Esophagus squamous epithelium (tissue), 5 donors: ENCODE results near the gene LTB4R2. TPM values are rescaled to one million over a fixed set of nuclear protein-coding genes. Genes with fewer than 3 reads are reported as not detected.

Experiments
- DNase-seq: peaks from one replicate; lab custom pipeline; 2025; lab: John Stamatoyannopoulos, UW
- H3K27ac ChIP-seq, 4 donors: fragments of 200-600 bp; sonication (generic); one replicate each; pipeline ENCODE4 v1.5.1; 2016 to 2019; ENCODE audit warnings: mild to moderate bottlenecking in 1 of 4
- H3K27me3 ChIP-seq, 4 donors: fragments of 200-600 bp; sonication (generic); 1 replicate in 3 of 4; 2 replicates in 1 of 4; pipeline versions ENCODE4 v1.5.1 to v1.6.0; 2017 to 2021; ENCODE audit warnings: antibody characterized with exemption in 1 of 4
- H3K36me3 ChIP-seq, 3 donors: fragments of 200-600 bp; sonication (generic); one replicate each; pipeline ENCODE4 v1.5.1; 2016 to 2019
- H3K4me1 ChIP-seq, 3 donors: fragments of 200-600 bp; sonication (generic); one replicate each; pipeline ENCODE4 v1.5.1; 2017 to 2019
- H3K4me3 ChIP-seq, 4 donors: fragments of 200-600 bp; sonication (generic); 1 replicate in 3 of 4; 2 replicates in 1 of 4; pipeline ENCODE4 v1.5.1; 2016 to 2019; ENCODE audit warnings: mild to moderate bottlenecking in 2 of 4, moderate library complexity in 1 of 4
- H3K9me3 ChIP-seq, 3 donors: fragments of 200-600 bp; sonication (generic); one replicate each; pipeline ENCODE4 v1.5.1; 2016 to 2019
- CTCF ChIP-seq, 6 experiments: fragments of 450-650 bp in 4 of 6; fragments of 200-600 bp in 2 of 6; sonication (generic) in 2 of 6; IDR thresholded peaks; one replicate each; pipeline ENCODE4 v1.5.1; 2016 to 2019; ENCODE audit warnings: antibody characterized with exemption in 6 of 6, mild to moderate bottlenecking in 4 of 6, moderate library complexity in 4 of 6
- POLR2A ChIP-seq, 4 donors: fragments of 450-650 bp; IDR thresholded peaks; one replicate each; pipeline ENCODE4 v1.6.1; 2017; ENCODE audit warnings: antibody characterized with exemption in 4 of 4, mild to moderate bottlenecking in 4 of 4, moderate library complexity in 3 of 4
- WGBS, 2 donors: methylation state at CpG; one replicate each; pipeline ENCODE4 v1.1.5; 2018; 5-methylcytosine and 5-hydroxymethylcytosine counted together
- intact Hi-C: fragments of 100-400 bp; cut with DNase I; formaldehyde crosslinking; loops from one replicate; pipeline ENCODE4 v1.15.0; 2022
- total RNA-seq, 4 donors: library from RNA; depleted of rRNA; stranded (reverse); fragments of >200 nt; gene quantifications; one replicate each; pipeline ENCODE4 v1.1.0, GENCODE V29; 2016
- donor health status: DM: yes; HTN: yes; CAD: no.

LTB4R2 gene
- total RNA-seq, 4 donors from 2014 or later: 66.0 to 169 (median 123) TPM

DNA sequence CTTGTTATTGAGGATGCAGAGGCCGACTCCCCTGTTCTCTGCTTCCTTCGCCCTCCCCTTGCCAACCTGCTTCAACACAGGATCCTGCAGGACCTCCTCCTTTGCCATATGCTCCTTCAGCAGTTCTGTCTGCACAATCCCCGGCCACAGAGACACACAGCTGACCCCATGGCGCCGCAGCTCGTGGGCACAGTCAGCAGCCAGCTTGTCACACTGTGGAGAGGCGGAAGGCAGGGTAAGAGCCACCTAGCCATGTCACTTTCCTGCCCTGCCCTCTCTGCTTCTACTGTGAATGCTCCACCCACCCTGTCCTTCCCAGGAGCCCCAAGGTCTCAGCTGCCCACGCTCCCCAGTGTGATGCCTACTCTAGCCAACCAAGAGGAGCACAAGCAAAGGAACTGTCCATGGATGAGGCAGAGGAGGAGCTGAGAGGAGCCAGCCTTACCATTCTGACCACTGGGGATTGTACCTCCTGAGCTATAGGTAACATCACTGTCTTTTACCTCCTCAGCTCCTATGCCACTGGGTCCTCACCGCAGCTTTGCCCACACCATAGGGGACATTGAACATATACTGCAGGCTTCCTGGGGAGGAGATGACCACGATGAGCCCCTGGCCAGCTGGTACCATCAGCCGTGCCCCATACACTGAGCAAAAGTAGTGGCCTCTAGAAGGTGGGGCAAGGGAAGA is 17.7 kb upstream of the LTB4R2 start:
- no peak for TF ChIP-seq POLR2A (IDR thresholded peaks at IDR 0.05)
- TF ChIP-seq CTCF (IDR thresholded peaks at IDR 0.05): no peak
- H3K36me3 ChIP-seq: peaks cover 24 to 87% (median 27%) of the 10 kb centered on the region in 3 donors
- H3K27me3 ChIP-seq: no peaks in the 10 kb centered on the region
- H3K4me3 ChIP-seq: no peak overlapping the region
- WGBS, 2 donors: 90 to 92% methylated on average over 5 to 8 of the region's 11 CpGs
- intact Hi-C loops: no loop called here
- no peaks in the 10 kb centered on the region for H3K9me3 ChIP-seq
- H3K4me1 ChIP-seq: peaks cover 0 to 15% (median 8%) of the 10 kb centered on the region in 3 donors
- DNase-seq: no peak
- H3K27ac ChIP-seq: no peak overlapping the region

- 87 to 98% methylated on average over 2 of the region's 2 CpGs for WGBS, 2 donors
- Histone ChIP-seq H3K4me1 (peaks cover 3 to 25% (median 10%) of the 10 kb centered on the region in 3 donors), H3K4me3 (no peak overlapping the region), H3K36me3 (peaks cover 24 to 85% (median 27%) of the 10 kb centered on the region in 3 donors), H3K9me3 (no peaks in the 10 kb centered on the region), H3K27me3 (no peaks in the 10 kb centered on the region), H3K27ac (no peak overlapping the region)
- intact Hi-C loops: no loop called here
- DNase-seq: no peak
- TF ChIP-seq CTCF (IDR thresholded peaks at IDR 0.05): no peak
- no peak for TF ChIP-seq POLR2A (IDR thresholded peaks at IDR 0.05)
Observed at GRCh38 chr14:24293525-24293924, 16.4 kb upstream of the LTB4R2 start.

DNA sequence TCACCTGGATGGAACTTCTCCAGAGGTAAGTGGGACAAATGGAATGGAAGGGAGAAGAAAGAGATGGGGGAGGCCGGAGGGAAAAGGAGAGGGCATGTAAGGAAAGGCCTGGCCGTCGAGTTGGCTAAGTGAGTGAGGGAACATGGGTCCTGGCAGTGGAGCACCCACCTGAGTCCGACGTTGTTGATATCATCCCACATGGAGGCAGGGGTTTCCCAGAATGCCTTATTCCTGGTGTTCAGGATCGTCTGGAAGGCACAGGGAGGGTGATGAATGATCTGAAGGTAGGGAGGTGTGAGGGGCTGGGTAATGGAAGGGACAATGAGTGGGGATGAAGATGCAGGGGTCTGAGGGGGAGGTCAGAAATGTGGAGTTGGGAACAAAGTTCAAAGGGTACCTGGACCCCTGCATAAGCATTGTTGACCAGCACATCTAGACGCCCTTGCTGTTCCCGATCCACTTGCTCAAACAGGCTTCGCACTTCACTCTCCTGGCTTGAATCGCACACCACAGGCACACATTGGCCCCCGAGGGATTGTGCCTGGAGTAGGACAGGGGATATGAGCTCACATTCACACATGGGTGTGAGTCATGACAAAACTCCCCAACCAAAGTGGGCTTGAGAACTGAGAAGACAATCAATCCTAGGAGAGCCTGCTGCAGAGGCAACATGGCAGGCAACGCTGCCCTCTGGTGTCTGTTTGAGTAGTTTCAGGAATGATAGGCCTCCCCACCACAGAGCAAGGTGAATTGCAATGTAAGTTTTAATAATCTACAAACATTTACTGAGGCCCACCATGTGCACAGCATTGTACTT is 13.4 kb upstream of the LTB4R2 start:
- no peaks in the 10 kb centered on the region for H3K27me3 ChIP-seq
- no peak for DNase-seq
- TF ChIP-seq POLR2A (IDR thresholded peaks at IDR 0.05) (no peak), CTCF (IDR thresholded peaks at IDR 0.05) (peak; percentile 67 to 87 (median 70))

DNA sequence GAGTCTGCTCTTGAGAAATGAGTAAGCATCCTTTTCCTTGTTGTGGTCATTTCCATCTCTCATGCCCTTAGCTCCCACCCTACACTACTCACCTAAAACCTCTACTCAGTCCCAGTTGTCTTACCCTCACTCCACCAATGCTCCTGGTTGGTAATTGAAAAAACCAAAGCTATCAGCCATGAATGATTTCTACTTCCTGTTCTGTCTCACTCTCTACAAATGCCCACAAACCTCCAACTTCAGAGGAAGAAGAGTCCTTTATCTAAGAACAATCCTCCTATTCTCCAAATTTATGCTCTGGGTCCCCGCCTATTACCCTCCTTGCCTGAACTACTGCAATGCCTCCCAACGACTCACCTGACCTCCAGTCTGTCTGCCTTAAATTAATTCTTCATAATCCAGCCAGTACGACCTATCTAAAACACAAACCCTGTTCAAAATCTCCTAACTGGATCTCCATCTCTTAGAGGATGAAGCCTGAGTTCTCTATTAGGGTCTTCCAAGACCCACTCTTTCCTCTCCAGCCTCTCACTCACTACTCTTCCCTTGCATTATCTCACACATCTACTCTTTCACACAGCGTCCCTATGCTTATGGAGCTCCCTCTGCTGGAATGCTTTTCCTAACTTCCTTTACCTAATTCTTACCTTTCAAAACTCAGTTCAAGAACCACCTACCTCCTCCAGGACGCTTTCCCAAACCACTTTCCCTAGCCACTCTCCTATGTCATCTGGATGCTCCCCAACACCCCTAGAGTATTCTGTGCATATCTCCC is 12.6 kb upstream of the LTB4R2 start:
- DNase-seq: no peak
- intact Hi-C loops: no loop called here

More for the DNA sequence above, 13.4 kb upstream of the LTB4R2 start:
- peaks cover 20 to 52% (median 25%) of the 10 kb centered on the region in 3 donors for H3K4me1 ChIP-seq
- H3K4me3 ChIP-seq: peak overlapping the region in 1 of 4 donors; percentile 2
- peak overlapping the region; percentile 55 to 97 (median 78) for H3K27ac ChIP-seq
- intact Hi-C loops: no loop called here
- WGBS, 2 donors: 49 to 58% methylated on average over 12 of the region's 12 CpGs
- no peaks in the 10 kb centered on the region for H3K9me3 ChIP-seq
- H3K36me3 ChIP-seq: peaks cover 10 to 64% (median 12%) of the 10 kb centered on the region in 3 donors

More for the DNA sequence above, 12.6 kb upstream of the LTB4R2 start:
- 25 to 29% methylated on average over 5 of the region's 5 CpGs for WGBS, 2 donors
- Histone ChIP-seq H3K9me3 (no peaks in the 10 kb centered on the region), H3K4me3 (peak overlapping the region in 2 of 4 donors; percentile 2 to 12), H3K4me1 (peaks cover 20 to 59% (median 25%) of the 10 kb centered on the region in 3 donors), H3K27ac (peak overlapping the region; percentile 55 to 97 (median 78)), H3K36me3 (peaks cover 10 to 64% (median 10%) of the 10 kb centered on the region in 3 donors), H3K27me3 (no peaks in the 10 kb centered on the region)
- TF ChIP-seq POLR2A (IDR thresholded peaks at IDR 0.05): no peak
- TF ChIP-seq CTCF (IDR thresholded peaks at IDR 0.05): peak in 5 of 6 experiments; percentile 25 to 70 (median 43)
